Right lobe of liver (tissue), 4 donors: ENCODE measurements around the gene ARHGAP44.

Source experiments
- CTCF ChIP-seq, 4 donors: fragments of 200-600 bp in 3 of 4; fragments of 450-650 bp in 1 of 4; IDR thresholded peaks; one replicate each; pipeline versions ENCODE4 v1.5.1 to v1.8.0; 2016 to 2022; ENCODE audit warnings: antibody characterized with exemption in 4 of 4, mild to moderate bottlenecking in 2 of 4
- POLR2A ChIP-seq: fragments of 450-650 bp; IDR thresholded peaks from one replicate; pipeline ENCODE4 v1.6.1; 2017; ENCODE audit warnings: antibody characterized with exemption, mild to moderate bottlenecking
- donor health status: DM: no; HTN: no; CAD: no.
- donor health status: DM: no; HTN: no; CAD: no.
- donor health status: DM: no; HTN: yes; CAD: no.

GRCh38 chr17:13035420-13035819 is 246.1 kb downstream of the ARHGAP44 start:
- TF ChIP-seq POLR2A (no peak), CTCF (IDR thresholded peaks at IDR 0.05) (no peak)
